Measurements from ENCODE around the gene CLCN2.
A peak's percentile ranks its signal among the peaks of the same experiment; 100 is the strongest.

CLCN2 gene

GRCh38 chr3:184361532-184361931 is at the start of gene CLCN2, which contains the start of gene POLR2H:
CLCN2 (minus strand) TSS chr3:184361605; CDS start chr3:184361479, 126 bp downstream.
POLR2H (plus strand) TSS chr3:184361710; CDS start chr3:184363493, 1,783 bp downstream.
- no CpG with 5 or more reads among the region's 56 CpGs for WGBS (ENCODE audit: insufficient coverage, insufficient read length)

GRCh38 chr3:184409946-184410500 is 48.6 kb upstream of the CLCN2 start:
- no peaks in the 10 kb centered on the region for H3K27me3 ChIP-seq (ENCODE audit: control insufficient read depth, insufficient read depth, low read length)
- no CpG with 5 or more reads among the region's 12 CpGs for WGBS (ENCODE audit: insufficient coverage, insufficient read length)
- H3K4me1 ChIP-seq (ENCODE audit: control insufficient read depth, insufficient read depth, low read length) = no peaks in the 10 kb centered on the region; the same call in 1 of the 2 replicates

More at GRCh38 chr3:184361532-184361931, at the start of gene CLCN2, which contains the start of gene POLR2H:
- DNase-seq (ENCODE audit: low read depth, low spot score) = no peak
- peak within 1 kb of the TSS; percentile 68 for H3K4me3 ChIP-seq (ENCODE audit: low read length)
- no peak within 1 kb of the TSS for H3K27ac ChIP-seq (ENCODE audit: low read length)
- H3K4me1 ChIP-seq (ENCODE audit: control insufficient read depth, insufficient read depth, low read length) = peaks cover 7% of the 10 kb centered on the region; the same call in 1 of the 2 replicates
- H3K36me3 ChIP-seq (ENCODE audit: control insufficient read depth, insufficient read depth, low read length) = peaks cover 17% of the 10 kb centered on the region
- no peaks in the 10 kb centered on the region for H3K27me3 ChIP-seq (ENCODE audit: control insufficient read depth, insufficient read depth, low read length)
- no peaks in the 10 kb centered on the region for H3K9me3 ChIP-seq (ENCODE audit: control insufficient read depth, insufficient read depth, low read length)

GRCh38 chr3:184409331-184409926 is 48.0 kb upstream of the CLCN2 start:
- no CpG with 5 or more reads among the region's 8 CpGs for WGBS (ENCODE audit: insufficient coverage, insufficient read length)
- Histone ChIP-seq H3K9me3 (ENCODE audit: control insufficient read depth, insufficient read depth, low read length) (no peaks in the 10 kb centered on the region), H3K27ac (ENCODE audit: low read length) (no peak overlapping the region), H3K4me3 (ENCODE audit: low read length) (no peak overlapping the region), H3K4me1 (ENCODE audit: control insufficient read depth, insufficient read depth, low read length) (no peaks in the 10 kb centered on the region), H3K27me3 (ENCODE audit: control insufficient read depth, insufficient read depth, low read length) (no peaks in the 10 kb centered on the region), H3K36me3 (ENCODE audit: control insufficient read depth, insufficient read depth, low read length) (no peaks in the 10 kb centered on the region)
- DNase-seq (ENCODE audit: low read depth, low spot score) = no peak

More at GRCh38 chr3:184409946-184410500, 48.6 kb upstream of the CLCN2 start:
- H3K4me3 ChIP-seq (ENCODE audit: low read length) = no peak overlapping the region
- no peak for DNase-seq (ENCODE audit: low read depth, low spot score)
- no peaks in the 10 kb centered on the region for H3K36me3 ChIP-seq (ENCODE audit: control insufficient read depth, insufficient read depth, low read length)
- H3K27ac ChIP-seq (ENCODE audit: low read length) = no peak overlapping the region
- no peaks in the 10 kb centered on the region for H3K9me3 ChIP-seq (ENCODE audit: control insufficient read depth, insufficient read depth, low read length)

- Histone ChIP-seq H3K4me1 (ENCODE audit: control insufficient read depth, insufficient read depth, low read length) (no peaks in the 10 kb centered on the region), H3K27ac (ENCODE audit: low read length) (no peak overlapping the region), H3K27me3 (ENCODE audit: control insufficient read depth, insufficient read depth, low read length) (no peaks in the 10 kb centered on the region), H3K4me3 (ENCODE audit: low read length) (no peak overlapping the region), H3K36me3 (ENCODE audit: control insufficient read depth, insufficient read depth, low read length) (no peaks in the 10 kb centered on the region), H3K9me3 (ENCODE audit: control insufficient read depth, insufficient read depth, low read length) (no peaks in the 10 kb centered on the region)
- WGBS (ENCODE audit: insufficient coverage, insufficient read length) = no CpG with 5 or more reads among the region's 20 CpGs
- DNase-seq (ENCODE audit: low read depth, low spot score) = no peak
Observed at GRCh38 chr3:184405075-184406030, 43.9 kb upstream of the CLCN2 start.

GRCh38 chr3:184399410-184399809 is 38.0 kb upstream of the CLCN2 start:
- no peak for DNase-seq (ENCODE audit: low read depth, low spot score)
- no CpG with 5 or more reads among the region's 9 CpGs for WGBS (ENCODE audit: insufficient coverage, insufficient read length)
- no peaks in the 10 kb centered on the region for H3K9me3 ChIP-seq (ENCODE audit: control insufficient read depth, insufficient read depth, low read length)
- no peaks in the 10 kb centered on the region for H3K36me3 ChIP-seq (ENCODE audit: control insufficient read depth, insufficient read depth, low read length)
- peaks cover 1% of the 10 kb centered on the region; the same call in 1 of the 2 replicates for H3K4me1 ChIP-seq (ENCODE audit: control insufficient read depth, insufficient read depth, low read length)
- H3K4me3 ChIP-seq (ENCODE audit: low read length) = no peak overlapping the region
- no peak overlapping the region for H3K27ac ChIP-seq (ENCODE audit: low read length)
- H3K27me3 ChIP-seq (ENCODE audit: control insufficient read depth, insufficient read depth, low read length) = no peaks in the 10 kb centered on the region

- no peaks in the 10 kb centered on the region for H3K9me3 ChIP-seq (ENCODE audit: control insufficient read depth, insufficient read depth, low read length)
- no peak for DNase-seq (ENCODE audit: low read depth, low spot score)
- no peak overlapping the region for H3K27ac ChIP-seq (ENCODE audit: low read length)
- no peaks in the 10 kb centered on the region for H3K27me3 ChIP-seq (ENCODE audit: control insufficient read depth, insufficient read depth, low read length)
- no peaks in the 10 kb centered on the region for H3K36me3 ChIP-seq (ENCODE audit: control insufficient read depth, insufficient read depth, low read length)
- no CpG with 5 or more reads among the region's 5 CpGs for WGBS (ENCODE audit: insufficient coverage, insufficient read length)
- H3K4me3 ChIP-seq (ENCODE audit: low read length) = no peak overlapping the region
- H3K4me1 ChIP-seq (ENCODE audit: control insufficient read depth, insufficient read depth, low read length) = peaks cover 1% of the 10 kb centered on the region; the same call in 1 of the 2 replicates
Observed at GRCh38 chr3:184395320-184395660, 33.9 kb upstream of the CLCN2 start.

GRCh38 chr3:184391266-184391665 is 29.9 kb upstream of the CLCN2 start:
- no peaks in the 10 kb centered on the region for H3K4me1 ChIP-seq (ENCODE audit: control insufficient read depth, insufficient read depth, low read length)
- H3K27me3 ChIP-seq (ENCODE audit: control insufficient read depth, insufficient read depth, low read length) = no peaks in the 10 kb centered on the region
- no peak for DNase-seq (ENCODE audit: low read depth, low spot score)
- no peaks in the 10 kb centered on the region for H3K36me3 ChIP-seq (ENCODE audit: control insufficient read depth, insufficient read depth, low read length)
- no peak overlapping the region for H3K4me3 ChIP-seq (ENCODE audit: low read length)
- H3K27ac ChIP-seq (ENCODE audit: low read length) = no peak overlapping the region
- no CpG with 5 or more reads among the region's 3 CpGs for WGBS (ENCODE audit: insufficient coverage, insufficient read length)
- no peaks in the 10 kb centered on the region for H3K9me3 ChIP-seq (ENCODE audit: control insufficient read depth, insufficient read depth, low read length)

- Histone ChIP-seq H3K27ac (ENCODE audit: low read length) (no peak overlapping the region), H3K36me3 (ENCODE audit: control insufficient read depth, insufficient read depth, low read length) (no peaks in the 10 kb centered on the region), H3K4me3 (ENCODE audit: low read length) (no peak overlapping the region), H3K27me3 (ENCODE audit: control insufficient read depth, insufficient read depth, low read length) (no peaks in the 10 kb centered on the region), H3K9me3 (ENCODE audit: control insufficient read depth, insufficient read depth, low read length) (no peaks in the 10 kb centered on the region), H3K4me1 (ENCODE audit: control insufficient read depth, insufficient read depth, low read length) (no peaks in the 10 kb centered on the region)
- no CpG with 5 or more reads among the region's 5 CpGs for WGBS (ENCODE audit: insufficient coverage, insufficient read length)
- DNase-seq (ENCODE audit: low read depth, low spot score) = no peak
Observed at GRCh38 chr3:184389935-184390528, 28.6 kb upstream of the CLCN2 start.

GRCh38 chr3:184389384-184389783 is 28.0 kb upstream of the CLCN2 start:
- Histone ChIP-seq H3K27ac (ENCODE audit: low read length) (no peak overlapping the region), H3K27me3 (ENCODE audit: control insufficient read depth, insufficient read depth, low read length) (no peaks in the 10 kb centered on the region), H3K9me3 (ENCODE audit: control insufficient read depth, insufficient read depth, low read length) (no peaks in the 10 kb centered on the region), H3K4me3 (ENCODE audit: low read length) (no peak overlapping the region), H3K36me3 (ENCODE audit: control insufficient read depth, insufficient read depth, low read length) (no peaks in the 10 kb centered on the region), H3K4me1 (ENCODE audit: control insufficient read depth, insufficient read depth, low read length) (no peaks in the 10 kb centered on the region)
- no peak for DNase-seq (ENCODE audit: low read depth, low spot score)
- WGBS (ENCODE audit: insufficient coverage, insufficient read length) = no CpG with 5 or more reads among the region's 5 CpGs

GRCh38 chr3:184388936-184389230 is 27.5 kb upstream of the CLCN2 start:
- no peaks in the 10 kb centered on the region for H3K4me1 ChIP-seq (ENCODE audit: control insufficient read depth, insufficient read depth, low read length)
- no peaks in the 10 kb centered on the region for H3K36me3 ChIP-seq (ENCODE audit: control insufficient read depth, insufficient read depth, low read length)
- H3K27ac ChIP-seq (ENCODE audit: low read length) = no peak overlapping the region
- no CpG with 5 or more reads among the region's 8 CpGs for WGBS (ENCODE audit: insufficient coverage, insufficient read length)
- no peak for DNase-seq (ENCODE audit: low read depth, low spot score)
- no peaks in the 10 kb centered on the region for H3K9me3 ChIP-seq (ENCODE audit: control insufficient read depth, insufficient read depth, low read length)
- no peak overlapping the region for H3K4me3 ChIP-seq (ENCODE audit: low read length)
- no peaks in the 10 kb centered on the region for H3K27me3 ChIP-seq (ENCODE audit: control insufficient read depth, insufficient read depth, low read length)

All from iPS DF 6.9 (cell line).